K562 (cell line): Measurements from ENCODE around the gene CLASP2. TPM values are rescaled to one million over a fixed set of nuclear protein-coding genes. Genes with fewer than 3 reads are reported as not detected.

Source experiments
- ASH1L ChIP-seq: fragments of 450-650 bp; IDR thresholded peaks from 2 replicates; pipeline ENCODE4 v1.6.1; 2018; ENCODE audit warnings: borderline replicate concordance, mild to moderate bottlenecking, low read depth; ENCODE audit not compliant: partially characterized antibody
- CBFA2T3 ChIP-seq: fragments of 450-650 bp; IDR thresholded peaks from 2 replicates; pipeline ENCODE4 v1.6.1; 2017
- CHD4 ChIP-seq: fragments of 200-600 bp; sonication (generic); IDR thresholded peaks from 3 replicates; pipeline ENCODE4 v1.6.1; 2012; ENCODE audit warnings: low read depth, mild to moderate bottlenecking, mixed read lengths, low read length, inconsistent platforms; ENCODE audit not compliant: insufficient read depth, insufficient replicate concordance, poor library complexity, severe bottlenecking
- E2F5 ChIP-seq: sonication (generic); formaldehyde crosslinking; IDR thresholded peaks from 2 replicates; pipeline ENCODE4 v1.8.0; 2022; ENCODE audit warnings: mild to moderate bottlenecking, missing genetic modification reagents
- ELK3 ChIP-seq: fragments of 450-650 bp; formaldehyde crosslinking; IDR thresholded peaks from 2 replicates; pipeline ENCODE4 v1.4.0; 2020; ENCODE audit warnings: mild to moderate bottlenecking
- FOXP1 ChIP-seq: sonication (generic); formaldehyde crosslinking; IDR thresholded peaks from 2 replicates; pipeline ENCODE4 v1.8.0; 2022; ENCODE audit warnings: mild to moderate bottlenecking, missing genetic modification reagents
- FUS ChIP-seq: fragments of 200-400 bp; formaldehyde crosslinking; optimal IDR thresholded peaks from 2 replicates; pipeline ENCODE3; 2017; ENCODE audit warnings: low read depth, low read length
- KAT8 ChIP-seq: fragments of 450-650 bp; IDR thresholded peaks from 2 replicates; pipeline ENCODE4 v1.6.1; 2016; ENCODE audit warnings: low read depth, mild to moderate bottlenecking
- PHB2 ChIP-seq: fragments of 450-650 bp; IDR thresholded peaks from 2 replicates; pipeline ENCODE4 v1.6.1; 2017; ENCODE audit warnings: low read depth
- RBBP5 ChIP-seq: fragments of 200-600 bp; sonication (generic); IDR thresholded peaks from 2 replicates; pipeline ENCODE4 v1.6.1; 2012; ENCODE audit warnings: borderline replicate concordance, mild to moderate bottlenecking, low read length, control low read depth, inconsistent platforms; ENCODE audit not compliant: insufficient read depth, poor library complexity, severe bottlenecking
- ZNF197 ChIP-seq: fragments of 200-800 bp; sonication (Bioruptor generic); IDR thresholded peaks from 2 replicates; pipeline ENCODE4 v1.6.1; 2016; ENCODE audit warnings: low read depth, missing genetic modification characterization, missing compliant biosample characterization
- ZNF23 ChIP-seq: fragments of 250-450 bp; sonication (Bioruptor Pico); IDR thresholded peaks from 2 replicates; pipeline ENCODE4 v1.4.0; 2020; ENCODE audit warnings: mild to moderate bottlenecking
- ZNF263 ChIP-seq: sonication (generic); formaldehyde crosslinking; IDR thresholded peaks from 2 replicates; pipeline ENCODE4 v1.8.0; 2022; ENCODE audit warnings: mild to moderate bottlenecking, missing genetic modification reagents, borderline replicate concordance
- polyA plus RNA-seq, 8 experiments: library from polyadenylated mRNA; depleted of rRNA in 4 of 8; stranded (reverse) in 5 of 8; unstranded in 3 of 8; fragments of >200 nt; fragmentation: Nextera tagmentation in 2 of 8; fragmentation: Illumina TruSeq in 1 of 8; extraction: Ambion mirVana in 2 of 8; extraction: Trizol in 1 of 8; gene quantifications; 2 replicates each; pipeline versions ENCODE4 v1.2.1 to v1.2.3, GENCODE V29; 2011 to 2014; ENCODE audit warnings: inconsistent platforms in 1 of 8, missing spikeins in 1 of 8
- total RNA-seq, 7 experiments: library from RNA; depleted of rRNA in 6 of 7; stranded (reverse); fragments of >200 nt in 6 of 7; fragmentation: Illumina TruSeq in 2 of 7; extraction: Trizol in 2 of 7; gene quantifications; 2 replicates each; pipeline versions ENCODE4 v1.2.1 to v1.2.3, GENCODE V29; 2011 to 2021; ENCODE audit warnings: low replicate concordance in 1 of 7

CLASP2 gene
- total and polyA plus RNA-seq, 9 of the 15 experiments (the other 6 are each of a cell fraction or from before 2014, with no cell fraction given): 13.5 to 107 (median 71.8) TPM

DNA sequence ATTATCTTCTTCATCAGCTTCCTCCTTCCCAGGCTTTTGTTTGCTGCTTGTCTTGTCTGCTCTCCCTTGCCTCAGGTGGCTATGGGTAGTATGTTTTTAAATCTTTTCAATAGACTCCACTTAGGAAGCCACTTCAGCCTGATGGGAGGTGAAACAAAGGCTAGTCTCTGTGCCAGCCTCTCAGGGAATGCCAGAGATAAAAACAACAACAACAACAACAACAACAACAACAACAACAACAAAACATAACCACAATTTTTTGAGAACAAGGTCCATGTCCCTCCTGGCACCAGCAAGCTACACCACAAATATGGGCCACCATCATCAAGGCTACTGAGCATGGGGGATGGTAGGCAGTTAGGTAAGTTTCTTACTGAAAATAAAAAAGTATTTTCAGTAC is 213.0 kb downstream of the CLASP2 start (continued):
- TF ChIP-seq RBBP5 (no peak), ZNF197 (CRISPR knock-in tag) (no peak), E2F5 (CRISPR knock-in tag) (no peak), ASH1L (no peak), ZNF23 (CRISPR knock-in tag) (no peak), KAT8 (no peak), PHB2 (no peak), FOXP1 (CRISPR knock-in tag) (peak; percentile 87), FUS (no peak), CHD4 (no peak), ELK3 (no peak), ZNF263 (CRISPR knock-in tag) (no peak), CBFA2T3 (no peak)
